ENCODE results near the gene RRP1B. TPM values are rescaled to one million over a fixed set of nuclear protein-coding genes. Genes with fewer than 3 reads are reported as not detected.

Gene RRP1B
- total RNA-seq, 4 donors from 2014 or later = 17.4 to 22.0 (median 20.8) TPM

- intact Hi-C loops (cut with DNase I) = no loop called here
- no peak for TF ChIP-seq POLR2AphosphoS5 (IDR thresholded peaks at IDR 0.05)
- no peak for TF ChIP-seq CTCF (IDR thresholded peaks at IDR 0.05)
- TF ChIP-seq POLR2A (IDR thresholded peaks at IDR 0.05; ENCODE audit: low read depth) = no peak
- TF ChIP-seq EP300 (IDR thresholded peaks at IDR 0.05) = no peak
- Histone ChIP-seq H3K27ac (replicated peaks in 1 of 4) (no peak overlapping the region), H3K4me3 (no peak overlapping the region), H3K36me3 (no peaks in the 10 kb centered on the region), H3K27me3 (no peaks in the 10 kb centered on the region), H3K9me3 (no peaks in the 10 kb centered on the region), H3K4me1 (no peaks in the 10 kb centered on the region)
- no peak for DNase-seq (ENCODE audit: extremely low spot score)
- 79% methylated on average over 5 of the region's 5 CpGs for WGBS
These were observed 24.7 kb upstream of the RRP1B start for GRCh38 chr21:43634618-43635017.

GRCh38 chr21:43635436-43635835 lies 23.9 kb upstream of the RRP1B start:
- Histone ChIP-seq H3K27ac (replicated peaks in 1 of 4) (no peak overlapping the region), H3K4me3 (no peak overlapping the region), H3K36me3 (no peaks in the 10 kb centered on the region), H3K4me1 (no peaks in the 10 kb centered on the region), H3K9me3 (no peaks in the 10 kb centered on the region), H3K27me3 (no peaks in the 10 kb centered on the region)
- 95% methylated on average over 7 of the region's 7 CpGs for WGBS
- no peak for DNase-seq (ENCODE audit: extremely low spot score)
- intact Hi-C loops (cut with DNase I) = no loop called here
- TF ChIP-seq POLR2A (IDR thresholded peaks at IDR 0.05; ENCODE audit: low read depth) (no peak), EP300 (IDR thresholded peaks at IDR 0.05) (no peak), CTCF (IDR thresholded peaks at IDR 0.05) (no peak), POLR2AphosphoS5 (IDR thresholded peaks at IDR 0.05) (no peak)

GRCh38 chr21:43637530-43638158 lies 21.7 kb upstream of the RRP1B start:
- H3K4me3 ChIP-seq = no peak overlapping the region
- DNase-seq (ENCODE audit: extremely low spot score) = no peak
- H3K27me3 ChIP-seq = no peaks in the 10 kb centered on the region
- H3K27ac ChIP-seq (replicated peaks in 1 of 4) = no peak overlapping the region
- TF ChIP-seq CTCF (IDR thresholded peaks at IDR 0.05) (no peak), POLR2A (IDR thresholded peaks at IDR 0.05; ENCODE audit: low read depth) (no peak), POLR2AphosphoS5 (IDR thresholded peaks at IDR 0.05) (no peak), EP300 (IDR thresholded peaks at IDR 0.05) (no peak)
- intact Hi-C loops (cut with DNase I) = no loop called here
- H3K36me3 ChIP-seq = no peaks in the 10 kb centered on the region
- WGBS = 89% methylated on average over 3 of the region's 3 CpGs
- no peaks in the 10 kb centered on the region for H3K4me1 ChIP-seq
- H3K9me3 ChIP-seq = no peaks in the 10 kb centered on the region

GRCh38 chr21:43639470-43640353 lies 19.6 kb upstream of the RRP1B start:
- Histone ChIP-seq H3K27ac (replicated peaks in 1 of 4) (no peak overlapping the region), H3K36me3 (no peaks in the 10 kb centered on the region), H3K4me1 (no peaks in the 10 kb centered on the region), H3K9me3 (no peaks in the 10 kb centered on the region), H3K27me3 (no peaks in the 10 kb centered on the region), H3K4me3 (no peak overlapping the region)
- WGBS = 84% methylated on average over 7 of the region's 7 CpGs
- no peak for TF ChIP-seq EP300 (IDR thresholded peaks at IDR 0.05)
- TF ChIP-seq POLR2AphosphoS5 (IDR thresholded peaks at IDR 0.05) = no peak
- no peak for TF ChIP-seq POLR2A (IDR thresholded peaks at IDR 0.05; ENCODE audit: low read depth)
- TF ChIP-seq CTCF (IDR thresholded peaks at IDR 0.05) = no peak
- intact Hi-C loops (cut with DNase I) = no loop called here
- no peak for DNase-seq (ENCODE audit: extremely low spot score)
